ENCODE results near the gene ZNF668.

DNA sequence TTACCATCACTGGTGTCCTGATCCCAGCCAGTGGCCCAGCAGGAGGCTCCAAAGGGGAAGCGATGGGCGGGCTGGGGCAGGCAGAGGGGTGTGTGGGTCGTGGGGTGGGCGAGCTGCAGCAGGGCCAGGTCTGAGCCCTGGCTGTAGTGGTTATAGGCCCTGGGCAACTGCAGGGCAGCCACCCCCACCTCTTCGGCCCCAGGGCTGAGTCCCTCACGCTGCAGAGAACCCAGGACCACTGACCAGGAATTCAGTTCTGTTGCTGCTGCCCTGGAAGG is 12.5 kb upstream of the ZNF668 start:
- TF ChIP-seq RFX5 (IDR thresholded peaks at IDR 0.05; ENCODE audit: low read depth, low read length) (no peak), HMG20B (CRISPR knock-in tag; conservative IDR thresholded peaks at IDR 0.05) (no peak), ELF4 (CRISPR knock-in tag; IDR thresholded peaks at IDR 0.05; ENCODE audit: borderline replicate concordance) (no peak), ZFX (CRISPR knock-in tag; IDR thresholded peaks at IDR 0.05; ENCODE audit: low read depth) (no peak), PCBP2 (optimal IDR thresholded peaks at IDR 0.05; ENCODE audit: low read depth, low read length, poor library complexity, severe bottlenecking) (no peak), THYN1 (CRISPR knock-in tag; IDR thresholded peaks at IDR 0.05; ENCODE audit: borderline replicate concordance, low read depth) (no peak), SP4 (CRISPR knock-in tag; IDR thresholded peaks at IDR 0.05) (no peak), TBL1XR1 (IDR thresholded peaks at IDR 0.05; ENCODE audit: borderline replicate concordance, low read length, partially characterized antibody) (no peak), TBP (CRISPR knock-in tag; IDR thresholded peaks at IDR 0.05) (no peak), KDM4B (CRISPR knock-in tag; IDR thresholded peaks at IDR 0.05) (no peak), TAF1 (CRISPR knock-in tag; IDR thresholded peaks at IDR 0.05) (no peak)
- TF ChIP-seq, protein P1, sequence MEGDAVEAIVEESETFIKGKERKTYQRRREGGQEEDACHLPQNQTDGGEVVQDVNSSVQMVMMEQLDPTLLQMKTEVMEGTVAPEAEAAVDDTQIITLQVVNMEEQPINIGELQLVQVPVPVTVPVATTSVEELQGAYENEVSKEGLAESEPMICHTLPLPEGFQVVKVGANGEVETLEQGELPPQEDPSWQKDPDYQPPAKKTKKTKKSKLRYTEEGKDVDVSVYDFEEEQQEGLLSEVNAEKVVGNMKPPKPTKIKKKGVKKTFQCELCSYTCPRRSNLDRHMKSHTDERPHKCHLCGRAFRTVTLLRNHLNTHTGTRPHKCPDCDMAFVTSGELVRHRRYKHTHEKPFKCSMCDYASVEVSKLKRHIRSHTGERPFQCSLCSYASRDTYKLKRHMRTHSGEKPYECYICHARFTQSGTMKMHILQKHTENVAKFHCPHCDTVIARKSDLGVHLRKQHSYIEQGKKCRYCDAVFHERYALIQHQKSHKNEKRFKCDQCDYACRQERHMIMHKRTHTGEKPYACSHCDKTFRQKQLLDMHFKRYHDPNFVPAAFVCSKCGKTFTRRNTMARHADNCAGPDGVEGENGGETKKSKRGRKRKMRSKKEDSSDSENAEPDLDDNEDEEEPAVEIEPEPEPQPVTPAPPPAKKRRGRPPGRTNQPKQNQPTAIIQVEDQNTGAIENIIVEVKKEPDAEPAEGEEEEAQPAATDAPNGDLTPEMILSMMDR (CRISPR knock-in tag; IDR thresholded peaks at IDR 0.05), result no peak

Measured in HepG2 (cell line).